Stimulated activated CD8-positive, alpha-beta memory T cell treated with anti-CD3 and anti-CD28 coated beads, Interleukin-12 subunit alpha, Interleukin-12 subunit beta, amount 100 ng/mL, for 4 hours (primary cell): ENCODE data around the gene PANK1.
"Not testable (repeated sequence)": the region's sequence is repeated elsewhere in the genome, so short reads cannot be mapped to it uniquely, and the experiment has no call there.

Experiments
- DNase-seq: peaks from one replicate; pipeline ENCODE4 v3.0.0-alpha.2; 2020; ENCODE audit warnings: low read depth

Gene PANK1

GRCh38 chr10:89566992-89567391 lies 78.0 kb downstream of the PANK1 start:
- DNase-seq, result no peak

- DNase-seq, result no peak
These were observed 78.7 kb downstream of the PANK1 start for GRCh38 chr10:89566095-89566950.

- no peak for DNase-seq
These were observed 79.9 kb downstream of the PANK1 start for GRCh38 chr10:89565180-89565579.

- DNase-seq, result no peak
These were observed 81.1 kb downstream of the PANK1 start for GRCh38 chr10:89563861-89564478.

- no peak for DNase-seq
These were observed 81.7 kb downstream of the PANK1 start for GRCh38 chr10:89563311-89563710.

- DNase-seq, result no peak
These were observed 88.4 kb downstream of the PANK1 start for GRCh38 chr10:89556600-89556999.

- DNase-seq, result no peak
These were observed 89.2 kb downstream of the PANK1 start for GRCh38 chr10:89555688-89556445.

- DNase-seq, result no peak
These were observed 90.6 kb downstream of the PANK1 start for GRCh38 chr10:89554433-89554832.

GRCh38 chr10:89553064-89553734 lies 91.8 kb downstream of the PANK1 start:
- no peak for DNase-seq

- DNase-seq, result no peak
These were observed 92.8 kb downstream of the PANK1 start for GRCh38 chr10:89552213-89552612.

GRCh38 chr10:89550509-89550908 lies 94.5 kb downstream of the PANK1 start:
- no peak for DNase-seq

- DNase-seq, result no peak
These were observed 95.5 kb downstream of the PANK1 start for GRCh38 chr10:89549510-89549909.

GRCh38 chr10:89548673-89549072 lies 96.4 kb downstream of the PANK1 start:
- no peak for DNase-seq

GRCh38 chr10:89547853-89548513 lies 97.1 kb downstream of the PANK1 start:
- no peak for DNase-seq

- DNase-seq, result not testable (repeated sequence)
These were observed 98.4 kb downstream of the PANK1 start for GRCh38 chr10:89546651-89547050.

- DNase-seq, result no peak
These were observed 101.2 kb downstream of the PANK1 start for GRCh38 chr10:89543841-89544240.

GRCh38 chr10:89540420-89540949 lies 104.6 kb downstream of the PANK1 start:
- no peak for DNase-seq

- no peak for DNase-seq
These were observed 107.7 kb downstream of the PANK1 start for GRCh38 chr10:89537364-89537763.

- no peak for DNase-seq
These were observed 109.1 kb downstream of the PANK1 start for GRCh38 chr10:89536013-89536354.

GRCh38 chr10:89535171-89536012 lies 109.7 kb downstream of the PANK1 start, which contains the start of gene SLC16A12:
TSS of gene SLC16A12 (minus strand) at chr10:89535594. CDS start at chr10:89462578, 73,016 bp downstream.
- DNase-seq, result no peak

GRCh38 chr10:89534826-89535166 lies 110.2 kb downstream of the PANK1 start:
- DNase-seq, result no peak
